Transverse colon (tissue), 3 donors: ENCODE data around the gene AKAP9.

Experiments used
- EP300 ChIP-seq: sonication (generic); formaldehyde crosslinking; IDR thresholded peaks from one replicate; pipeline ENCODE4 v1.6.1; 2017; ENCODE audit warnings: antibody characterized with exemption, low read depth
- TF ChIP-seq, protein P1 (sequence below), 5 experiments: fragments of 200-600 bp in 3 of 5; fragments of 450-650 bp in 2 of 5; sonication (generic) in 3 of 5; IDR thresholded peaks; 1 replicate in 2 of 5; 2 replicates in 3 of 5; pipeline ENCODE4 v1.5.1; 2016 to 2017; ENCODE audit warnings: antibody characterized with exemption in 5 of 5, inconsistent platforms in 3 of 5, mild to moderate bottlenecking in 2 of 5, moderate library complexity in 1 of 5

GRCh38 chr7:92058899-92059298 is 118.2 kb downstream of the AKAP9 start:
- TF ChIP-seq EP300: no peak
- TF ChIP-seq, protein P1, sequence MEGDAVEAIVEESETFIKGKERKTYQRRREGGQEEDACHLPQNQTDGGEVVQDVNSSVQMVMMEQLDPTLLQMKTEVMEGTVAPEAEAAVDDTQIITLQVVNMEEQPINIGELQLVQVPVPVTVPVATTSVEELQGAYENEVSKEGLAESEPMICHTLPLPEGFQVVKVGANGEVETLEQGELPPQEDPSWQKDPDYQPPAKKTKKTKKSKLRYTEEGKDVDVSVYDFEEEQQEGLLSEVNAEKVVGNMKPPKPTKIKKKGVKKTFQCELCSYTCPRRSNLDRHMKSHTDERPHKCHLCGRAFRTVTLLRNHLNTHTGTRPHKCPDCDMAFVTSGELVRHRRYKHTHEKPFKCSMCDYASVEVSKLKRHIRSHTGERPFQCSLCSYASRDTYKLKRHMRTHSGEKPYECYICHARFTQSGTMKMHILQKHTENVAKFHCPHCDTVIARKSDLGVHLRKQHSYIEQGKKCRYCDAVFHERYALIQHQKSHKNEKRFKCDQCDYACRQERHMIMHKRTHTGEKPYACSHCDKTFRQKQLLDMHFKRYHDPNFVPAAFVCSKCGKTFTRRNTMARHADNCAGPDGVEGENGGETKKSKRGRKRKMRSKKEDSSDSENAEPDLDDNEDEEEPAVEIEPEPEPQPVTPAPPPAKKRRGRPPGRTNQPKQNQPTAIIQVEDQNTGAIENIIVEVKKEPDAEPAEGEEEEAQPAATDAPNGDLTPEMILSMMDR (IDR thresholded peaks at IDR 0.05): no peak
